Large intestine (tissue), 3 donors: Measurements from ENCODE around the gene ICA1L. TPM values are rescaled to one million over a fixed set of nuclear protein-coding genes. Genes with fewer than 3 reads are reported as not detected.
"Not testable (repeated sequence)": the region's sequence is repeated elsewhere in the genome, so short reads cannot be mapped to it uniquely, and the experiment has no call there.

Experiments
- DNase-seq, 2 donors: peaks; one replicate each; pipeline versions ENCODE4 v3.0.0 to v3.0.0-alpha.2; 2013
- H3K27ac ChIP-seq: one replicate; pipeline ENCODE4 v1.5.1; 2013; ENCODE audit warnings: low read length
- H3K27me3 ChIP-seq: 2 replicates; pipeline ENCODE4 v1.6.1; 2013; ENCODE audit warnings: low read length; ENCODE audit not compliant: control insufficient read depth, insufficient read depth
- H3K36me3 ChIP-seq: 2 replicates; pipeline ENCODE4 v1.6.1; 2013; ENCODE audit warnings: low read length; ENCODE audit not compliant: control insufficient read depth, insufficient read depth
- H3K4me1 ChIP-seq: one replicate; pipeline ENCODE4 v1.6.1; 2013; ENCODE audit warnings: low read length; ENCODE audit not compliant: control insufficient read depth, insufficient read depth
- H3K4me3 ChIP-seq: one replicate; pipeline ENCODE4 v1.5.1; 2013; ENCODE audit warnings: low read length
- H3K9me3 ChIP-seq: one replicate; pipeline ENCODE4 v1.6.1; 2013; ENCODE audit warnings: mild to moderate bottlenecking, low read depth, low read length, moderate library complexity; ENCODE audit not compliant: control insufficient read depth
- WGBS: methylation state at CpG from one replicate; pipeline ENCODE4 v1.1.5; 2013; ENCODE audit warnings: low lambda C conversion rate; ENCODE audit not compliant: insufficient coverage; 5-methylcytosine and 5-hydroxymethylcytosine counted together
- polyA plus RNA-seq: library from polyadenylated mRNA; unstranded; fragments of 120-200 nt; gene quantifications from one replicate; pipeline ENCODE4 v1.2.1, GENCODE V29; 2013

Gene ICA1L
- polyA plus RNA-seq, 1 donor = 10.7 TPM

DNA sequence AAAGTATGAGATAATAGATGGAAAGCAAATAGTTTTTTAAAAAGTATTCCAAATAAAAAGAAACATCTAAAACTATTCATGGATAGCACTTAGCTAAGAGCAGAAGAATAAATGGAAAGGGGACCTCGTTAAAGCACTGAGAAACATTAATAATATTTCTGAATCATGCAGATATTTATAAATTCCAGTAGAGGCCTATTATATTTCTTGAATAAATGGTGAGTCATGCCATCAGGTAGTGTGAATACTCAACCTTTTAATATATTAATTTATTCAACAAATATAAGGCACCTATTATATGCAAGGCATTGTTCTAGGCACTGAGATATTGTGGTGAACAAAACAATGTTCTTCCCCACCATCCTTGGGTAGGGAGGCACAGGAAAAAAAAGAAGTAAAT, 53.8 kb downstream of the ICA1L start:
- no peaks in the 10 kb centered on the region for H3K36me3 ChIP-seq
- H3K4me3 ChIP-seq = no peak overlapping the region
- no peaks in the 10 kb centered on the region for H3K27me3 ChIP-seq
- DNase-seq = no peak
- no peaks in the 10 kb centered on the region for H3K4me1 ChIP-seq
- 90% methylated on average over 1 of the region's 1 CpG for WGBS
- no peaks in the 10 kb centered on the region for H3K9me3 ChIP-seq
- H3K27ac ChIP-seq = no peak overlapping the region

DNA sequence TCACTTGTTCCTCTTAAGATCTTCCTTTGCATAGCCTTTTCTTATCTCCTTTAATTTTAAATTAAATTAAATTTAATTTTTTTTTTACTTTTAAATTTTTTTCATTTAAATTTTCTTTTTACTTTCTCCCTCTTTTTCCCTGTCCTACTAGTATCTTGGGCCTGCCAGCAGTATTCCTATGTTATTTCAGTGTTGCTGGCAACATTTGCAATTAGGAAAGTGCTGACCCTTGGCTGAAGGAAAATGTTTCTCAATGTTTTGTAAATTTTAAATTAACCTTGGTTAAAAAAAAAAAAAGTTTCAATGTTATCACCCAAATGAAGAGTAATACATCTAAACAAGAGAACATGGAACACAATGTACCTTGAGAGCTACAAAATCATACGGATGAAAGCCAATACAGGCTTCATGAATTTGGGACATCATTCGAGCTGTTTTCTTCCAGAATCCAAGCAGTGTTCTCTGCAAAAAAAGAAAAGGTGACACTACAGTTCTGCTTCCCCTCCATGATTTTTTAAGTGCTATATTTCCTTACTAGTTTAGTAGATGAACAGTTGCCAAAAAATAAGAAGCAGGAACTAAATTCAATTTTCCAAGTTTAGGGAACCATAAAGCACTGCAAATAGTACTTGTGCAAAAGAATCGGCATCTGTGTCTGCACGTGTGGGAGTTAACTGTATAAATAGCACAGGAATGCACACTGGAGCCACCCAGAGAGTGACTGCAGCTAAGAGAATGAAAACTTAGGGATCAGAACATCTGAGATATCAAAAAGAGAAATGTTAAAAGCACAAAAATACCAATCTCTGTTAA, 55.8 kb downstream of the ICA1L start:
- Histone ChIP-seq H3K4me1 (no peaks in the 10 kb centered on the region), H3K9me3 (no peaks in the 10 kb centered on the region), H3K36me3 (no peaks in the 10 kb centered on the region), H3K4me3 (no peak overlapping the region), H3K27me3 (no peaks in the 10 kb centered on the region), H3K27ac (no peak overlapping the region)
- DNase-seq = no peak
- 17% methylated on average over 1 of the region's 4 CpGs for WGBS

DNA sequence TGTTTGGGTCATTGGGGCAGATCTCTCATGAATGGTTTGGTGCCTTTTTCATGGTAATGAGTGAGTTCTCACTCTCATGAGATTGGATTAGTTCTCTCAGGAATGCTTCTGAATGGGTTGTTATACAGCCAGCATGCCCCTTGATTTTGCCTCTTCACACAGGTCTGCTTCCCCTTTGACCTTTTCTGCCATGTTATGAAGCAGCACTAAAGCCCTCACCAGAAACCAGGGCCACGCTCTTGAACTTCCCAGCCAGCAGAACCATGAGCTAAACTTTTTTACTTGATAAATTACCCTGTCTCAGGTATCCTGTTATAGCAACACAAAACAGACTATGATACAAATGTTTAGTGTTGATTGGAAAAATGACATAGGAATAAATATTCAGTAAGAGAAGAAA, 57.3 kb downstream of the ICA1L start:
- Histone ChIP-seq H3K4me1 (no peaks in the 10 kb centered on the region), H3K27me3 (no peaks in the 10 kb centered on the region), H3K36me3 (no peaks in the 10 kb centered on the region), H3K4me3 (no peak overlapping the region), H3K27ac (no peak overlapping the region), H3K9me3 (no peaks in the 10 kb centered on the region)
- WGBS = no CpG with 5 or more reads among the region's 1 CpG
- DNase-seq = no peak

DNA sequence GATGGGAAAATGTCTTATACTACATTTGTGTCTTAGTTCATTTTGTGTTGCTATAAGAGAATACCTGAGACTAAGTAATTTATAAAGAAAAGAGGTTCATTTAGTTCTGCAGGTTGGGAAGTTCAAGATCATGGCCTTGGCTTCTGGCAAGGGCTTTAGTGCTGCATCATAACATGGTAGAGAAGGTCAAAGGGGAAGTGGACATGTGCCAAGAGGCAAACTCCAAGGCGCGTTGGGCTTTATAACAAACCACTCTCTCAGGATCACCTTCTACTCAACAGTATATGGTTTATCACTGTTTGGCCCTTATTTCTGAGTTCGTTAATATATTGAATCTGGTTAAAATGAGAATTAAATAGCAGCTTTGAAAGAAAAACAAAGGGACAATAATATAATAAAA, 58.2 kb downstream of the ICA1L start:
- H3K4me3 ChIP-seq = no peak overlapping the region
- no peak for DNase-seq
- no peaks in the 10 kb centered on the region for H3K9me3 ChIP-seq
- WGBS = 83% methylated on average over 1 of the region's 3 CpGs
- H3K36me3 ChIP-seq = no peaks in the 10 kb centered on the region
- no peaks in the 10 kb centered on the region for H3K27me3 ChIP-seq
- no peak overlapping the region for H3K27ac ChIP-seq
- no peaks in the 10 kb centered on the region for H3K4me1 ChIP-seq

DNA sequence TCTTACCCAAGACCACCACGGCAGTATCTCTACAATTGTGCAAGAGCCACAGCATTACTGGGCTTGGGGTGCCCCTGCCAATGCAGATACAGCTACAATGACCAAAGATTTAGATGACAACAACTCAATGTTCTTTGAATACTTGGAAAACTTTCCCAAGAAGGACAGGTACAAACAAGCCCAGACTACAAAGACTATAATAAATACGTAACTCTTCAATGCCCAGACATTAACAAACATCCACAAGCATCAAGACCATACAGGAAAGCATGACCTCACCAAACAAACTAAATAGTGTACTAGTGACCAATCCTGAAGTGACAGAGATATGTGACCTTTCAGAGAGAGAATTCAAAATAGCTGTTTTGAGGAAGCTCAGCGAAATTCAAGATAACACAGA, 62.8 kb downstream of the ICA1L start:
- Histone ChIP-seq H3K27me3 (no peaks in the 10 kb centered on the region), H3K4me3 (no peak overlapping the region), H3K9me3 (no peaks in the 10 kb centered on the region), H3K27ac (no peak overlapping the region), H3K4me1 (peaks cover 4% of the 10 kb centered on the region), H3K36me3 (no peaks in the 10 kb centered on the region)
- 88% methylated on average over 1 of the region's 3 CpGs for WGBS
- no peak for DNase-seq

DNA sequence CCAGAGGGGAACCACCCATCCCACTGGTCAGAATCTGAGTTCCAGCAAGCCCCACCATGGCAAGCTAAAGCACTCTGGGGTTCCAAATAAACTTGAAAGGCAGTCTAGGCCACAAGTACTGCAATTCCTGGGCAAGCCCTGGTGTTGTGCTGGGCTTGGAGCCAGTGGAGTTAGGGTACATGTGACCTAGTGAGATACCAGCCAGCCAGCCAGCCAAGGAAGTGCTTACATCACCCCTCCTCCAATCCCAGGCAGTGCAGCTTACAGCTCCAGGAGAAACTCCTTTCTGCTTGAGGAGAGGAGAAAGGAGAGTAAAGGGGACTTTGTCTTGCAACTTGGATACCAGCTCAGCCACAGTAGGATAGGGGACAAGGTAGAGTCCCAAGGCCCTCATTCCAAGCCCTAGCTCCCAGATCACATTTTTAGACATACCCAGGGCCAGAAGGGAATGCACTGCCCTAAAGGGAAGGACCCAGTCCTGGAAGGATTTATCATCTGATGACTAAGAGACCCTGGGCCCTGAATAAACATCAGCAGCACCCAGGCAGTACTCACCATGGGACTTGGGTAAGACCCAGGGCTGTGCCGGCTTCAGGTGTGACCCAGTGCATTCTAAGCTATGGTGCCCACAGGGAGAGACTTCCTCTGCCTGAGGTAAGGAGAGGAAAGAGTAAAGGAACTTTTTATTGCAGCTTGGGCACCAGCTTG, 64.0 kb downstream of the ICA1L start:
- not testable (repeated sequence) for H3K4me3 ChIP-seq, H3K4me1 ChIP-seq, H3K36me3 ChIP-seq, H3K9me3 ChIP-seq, H3K27ac ChIP-seq, H3K27me3 ChIP-seq
- peak; percentile 19 to 76 for DNase-seq
- WGBS = no CpG with 5 or more reads among the region's 1 CpG

DNA sequence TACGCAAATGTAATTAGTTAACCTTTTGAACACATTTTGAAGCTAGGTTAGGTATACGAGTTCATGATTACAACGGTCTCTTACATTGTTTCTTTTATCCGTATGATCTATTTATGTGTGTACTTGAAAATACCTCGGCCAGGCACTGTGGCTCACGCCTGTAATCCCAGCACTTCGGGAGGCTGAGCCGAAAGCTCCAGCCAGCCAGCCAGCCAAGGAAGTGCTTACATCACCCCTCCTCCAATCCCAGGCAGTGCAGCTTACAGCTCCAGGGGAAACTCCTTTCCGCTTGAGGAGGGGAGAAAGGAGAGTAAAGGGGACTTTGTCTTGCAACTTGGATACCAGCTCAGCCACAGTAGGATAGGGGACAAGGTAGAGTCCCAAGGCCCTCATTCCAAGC, 65.7 kb downstream of the ICA1L start:
- not testable (repeated sequence) for DNase-seq, H3K4me3 ChIP-seq, H3K36me3 ChIP-seq, H3K27ac ChIP-seq, H3K9me3 ChIP-seq, H3K27me3 ChIP-seq, H3K4me1 ChIP-seq
- WGBS = no CpG with 5 or more reads among the region's 9 CpGs

DNA sequence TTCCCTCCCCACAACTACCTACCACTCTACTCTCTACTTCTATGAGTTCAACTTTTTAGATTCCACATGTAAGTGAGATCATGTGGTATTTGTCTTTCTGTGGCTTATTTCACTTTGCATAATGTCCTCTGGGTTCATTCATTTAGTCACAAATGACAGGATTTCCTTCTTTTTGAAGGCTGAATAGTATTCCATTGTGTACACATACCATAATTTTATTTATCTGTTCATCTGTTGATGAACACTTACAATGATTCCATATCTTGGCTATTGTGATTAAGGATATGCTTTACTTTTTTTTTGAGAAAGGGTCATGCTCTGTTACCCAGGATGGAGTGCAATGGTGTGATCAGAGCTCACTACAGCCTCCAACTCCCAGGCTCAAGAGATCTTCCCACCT, 73.6 kb downstream of the ICA1L start:
- no peak overlapping the region for H3K27ac ChIP-seq
- H3K4me1 ChIP-seq = no peaks in the 10 kb centered on the region
- H3K4me3 ChIP-seq = no peak overlapping the region
- DNase-seq = no peak
- H3K27me3 ChIP-seq = no peaks in the 10 kb centered on the region
- H3K9me3 ChIP-seq = no peaks in the 10 kb centered on the region
- peaks cover 4% of the 10 kb centered on the region for H3K36me3 ChIP-seq

DNA sequence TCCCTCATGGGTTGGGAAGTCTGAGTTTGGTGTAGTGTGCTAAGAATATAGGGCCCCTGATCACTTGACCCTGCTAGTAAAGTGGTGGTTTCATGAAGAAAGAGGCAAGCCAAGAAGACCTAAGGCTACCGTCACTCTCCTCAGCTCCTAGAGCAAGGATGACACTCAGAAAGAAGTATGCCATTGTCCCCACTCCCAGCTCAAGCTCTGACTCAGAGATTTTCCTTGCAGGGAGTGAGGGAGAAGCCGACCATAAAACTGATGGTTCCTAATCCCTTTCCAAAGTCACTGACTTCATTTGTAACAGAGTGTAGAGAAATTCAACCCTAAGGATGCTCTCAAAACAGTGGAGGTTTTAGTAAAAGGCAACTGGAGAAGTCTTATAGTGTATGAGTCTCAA, 80.9 kb downstream of the ICA1L start:
- no peak overlapping the region for H3K27ac ChIP-seq
- H3K9me3 ChIP-seq = no peaks in the 10 kb centered on the region
- no peak overlapping the region for H3K4me3 ChIP-seq
- WGBS = no CpG with 5 or more reads among the region's 2 CpGs
- H3K27me3 ChIP-seq = no peaks in the 10 kb centered on the region
- peaks cover 14% of the 10 kb centered on the region for H3K36me3 ChIP-seq
- H3K4me1 ChIP-seq = no peaks in the 10 kb centered on the region
- no peak for DNase-seq

DNA sequence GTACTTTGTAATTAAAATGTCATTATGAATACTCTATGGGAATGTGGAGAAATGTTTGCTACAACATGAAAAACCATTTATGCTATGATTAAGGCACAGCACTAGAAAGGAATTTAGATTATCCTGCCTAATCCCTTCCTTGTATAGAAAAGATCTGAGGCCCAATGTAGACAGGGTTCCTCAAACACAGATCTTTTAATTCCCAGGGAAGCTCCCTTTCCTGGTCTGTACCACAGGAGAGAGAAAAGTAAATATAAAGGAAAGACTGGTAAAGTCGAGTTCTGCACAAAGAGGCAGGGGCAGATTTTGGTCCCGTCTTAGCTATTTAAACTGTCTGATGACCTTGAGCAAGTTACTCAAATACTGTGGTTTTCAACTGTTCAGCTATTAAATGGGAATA, 84.7 kb downstream of the ICA1L start:
- H3K27me3 ChIP-seq = no peaks in the 10 kb centered on the region
- H3K4me1 ChIP-seq = no peaks in the 10 kb centered on the region
- H3K9me3 ChIP-seq = no peaks in the 10 kb centered on the region
- DNase-seq = no peak
- no peak overlapping the region for H3K4me3 ChIP-seq
- H3K36me3 ChIP-seq = peaks cover 17% of the 10 kb centered on the region
- no peak overlapping the region for H3K27ac ChIP-seq
- 17% methylated on average over 1 of the region's 2 CpGs for WGBS
